Stimulated activated naive CD8-positive, alpha-beta T cell treated with anti-CD3 and anti-CD28 coated beads, Interleukin-15, Interleukin-2, amounts not matched to agents 100 ng/mL and 50 ng/mL, for 24 hours (primary cell): ENCODE measurements around the gene SH2D7.

ENCODE experiments used
- H3K27ac Mint-ChIP-seq: one replicate; pipeline ENCODE4 v1.8.0; 2021; ENCODE audit warnings: mild to moderate bottlenecking, mixed read lengths
- H3K27me3 Mint-ChIP-seq: one replicate; pipeline ENCODE4 v1.8.0; 2021; ENCODE audit warnings: mixed read lengths
- H3K36me3 Mint-ChIP-seq: one replicate; pipeline ENCODE4 v1.8.0; 2021; ENCODE audit warnings: low read depth, mixed read lengths
- H3K4me1 Mint-ChIP-seq: one replicate; pipeline ENCODE4 v1.8.0; 2021; ENCODE audit warnings: low read depth, mixed read lengths
- H3K4me3 Mint-ChIP-seq: one replicate; pipeline ENCODE4 v1.8.0; 2021; ENCODE audit warnings: mild to moderate bottlenecking, mixed read lengths
- H3K9me3 Mint-ChIP-seq: one replicate; pipeline ENCODE4 v1.8.0; 2021; ENCODE audit warnings: mixed read lengths

Gene SH2D7

GRCh38 chr15:78092261-78093041 is at the start of gene SH2D7:
SH2D7 (plus strand) TSS chr15:78092561; CDS start chr15:78092585, 24 bp downstream.
- peaks cover 3% of the 10 kb centered on the region for H3K4me1 Mint-ChIP-seq
- no peaks in the 10 kb centered on the region for H3K9me3 Mint-ChIP-seq
- no peak within 1 kb of the TSS for H3K4me3 Mint-ChIP-seq
- H3K36me3 Mint-ChIP-seq = no peaks in the 10 kb centered on the region
- H3K27ac Mint-ChIP-seq = no peak within 1 kb of the TSS
- no peaks in the 10 kb centered on the region for H3K27me3 Mint-ChIP-seq

GRCh38 chr15:78044407-78045155 is 47.8 kb upstream of the SH2D7 start:
- H3K27ac Mint-ChIP-seq = peak overlapping the region; percentile 97
- peaks cover 36% of the 10 kb centered on the region for H3K36me3 Mint-ChIP-seq
- no peaks in the 10 kb centered on the region for H3K27me3 Mint-ChIP-seq
- H3K4me3 Mint-ChIP-seq = peak overlapping the region; percentile 44
- no peaks in the 10 kb centered on the region for H3K9me3 Mint-ChIP-seq
- H3K4me1 Mint-ChIP-seq = peaks cover 97% of the 10 kb centered on the region

GRCh38 chr15:78045189-78045588 is 47.2 kb upstream of the SH2D7 start:
- Mint-ChIP-seq H3K4me3 (no peak overlapping the region), H3K36me3 (peaks cover 30% of the 10 kb centered on the region), H3K9me3 (no peaks in the 10 kb centered on the region), H3K27ac (peak overlapping the region; percentile 97), H3K27me3 (no peaks in the 10 kb centered on the region), H3K4me1 (peaks cover 97% of the 10 kb centered on the region)

GRCh38 chr15:78046796-78047341 is 45.5 kb upstream of the SH2D7 start:
- H3K36me3 Mint-ChIP-seq = peaks cover 34% of the 10 kb centered on the region
- peaks cover 100% of the 10 kb centered on the region for H3K4me1 Mint-ChIP-seq
- no peaks in the 10 kb centered on the region for H3K9me3 Mint-ChIP-seq
- peak overlapping the region; percentile 93 for H3K27ac Mint-ChIP-seq
- H3K27me3 Mint-ChIP-seq = no peaks in the 10 kb centered on the region
- peak overlapping the region; percentile 42 for H3K4me3 Mint-ChIP-seq

GRCh38 chr15:78047761-78048627 is 44.4 kb upstream of the SH2D7 start:
- Mint-ChIP-seq H3K27me3 (no peaks in the 10 kb centered on the region), H3K27ac (peak overlapping the region; percentile 93), H3K4me1 (peaks cover 100% of the 10 kb centered on the region), H3K4me3 (peak overlapping the region; percentile 48), H3K9me3 (no peaks in the 10 kb centered on the region), H3K36me3 (peaks cover 36% of the 10 kb centered on the region)

GRCh38 chr15:78048628-78048920 is 43.8 kb upstream of the SH2D7 start:
- peak overlapping the region; percentile 64 for H3K27ac Mint-ChIP-seq
- peaks cover 100% of the 10 kb centered on the region for H3K4me1 Mint-ChIP-seq
- H3K36me3 Mint-ChIP-seq = peaks cover 37% of the 10 kb centered on the region
- H3K4me3 Mint-ChIP-seq = no peak overlapping the region
- no peaks in the 10 kb centered on the region for H3K27me3 Mint-ChIP-seq
- no peaks in the 10 kb centered on the region for H3K9me3 Mint-ChIP-seq

GRCh38 chr15:78049691-78050440 is 42.5 kb upstream of the SH2D7 start:
- Mint-ChIP-seq H3K36me3 (peaks cover 27% of the 10 kb centered on the region), H3K4me3 (peak overlapping the region; percentile 39), H3K4me1 (peaks cover 98% of the 10 kb centered on the region), H3K27me3 (no peaks in the 10 kb centered on the region), H3K27ac (peak overlapping the region; percentile 88), H3K9me3 (no peaks in the 10 kb centered on the region)

- Mint-ChIP-seq H3K4me1 (peaks cover 98% of the 10 kb centered on the region), H3K27ac (peak overlapping the region; percentile 88), H3K36me3 (peaks cover 27% of the 10 kb centered on the region), H3K9me3 (no peaks in the 10 kb centered on the region), H3K27me3 (no peaks in the 10 kb centered on the region), H3K4me3 (peak overlapping the region; percentile 39)
Measured at GRCh38 chr15:78050441-78050809, 41.9 kb upstream of the SH2D7 start.

- Mint-ChIP-seq H3K4me1 (peaks cover 98% of the 10 kb centered on the region), H3K4me3 (peak overlapping the region; percentile 39), H3K36me3 (peaks cover 27% of the 10 kb centered on the region), H3K27ac (peak overlapping the region; percentile 88), H3K27me3 (no peaks in the 10 kb centered on the region), H3K9me3 (no peaks in the 10 kb centered on the region)
Measured at GRCh38 chr15:78050826-78051225, 41.5 kb upstream of the SH2D7 start.

- H3K36me3 Mint-ChIP-seq = peaks cover 27% of the 10 kb centered on the region
- no peaks in the 10 kb centered on the region for H3K9me3 Mint-ChIP-seq
- H3K27me3 Mint-ChIP-seq = no peaks in the 10 kb centered on the region
- H3K27ac Mint-ChIP-seq = peak overlapping the region; percentile 88
- peak overlapping the region; percentile 9 for H3K4me3 Mint-ChIP-seq
- H3K4me1 Mint-ChIP-seq = peaks cover 98% of the 10 kb centered on the region
Measured at GRCh38 chr15:78051596-78051995, 40.8 kb upstream of the SH2D7 start.

- Mint-ChIP-seq H3K36me3 (peaks cover 23% of the 10 kb centered on the region), H3K27ac (peak overlapping the region; percentile 88), H3K4me3 (no peak overlapping the region)
Measured at GRCh38 chr15:78052001-78052401, 40.4 kb upstream of the SH2D7 start.

GRCh38 chr15:78052545-78052944 is 39.8 kb upstream of the SH2D7 start:
- H3K4me1 Mint-ChIP-seq = peaks cover 98% of the 10 kb centered on the region
- H3K4me3 Mint-ChIP-seq = no peak overlapping the region
- peak overlapping the region; percentile 88 for H3K27ac Mint-ChIP-seq

More at GRCh38 chr15:78052001-78052401, 40.4 kb upstream of the SH2D7 start:
- Mint-ChIP-seq H3K4me1 (peaks cover 98% of the 10 kb centered on the region), H3K9me3 (no peaks in the 10 kb centered on the region), H3K27me3 (no peaks in the 10 kb centered on the region)

GRCh38 chr15:78054518-78054917 is 37.8 kb upstream of the SH2D7 start:
- Mint-ChIP-seq H3K27me3 (no peaks in the 10 kb centered on the region), H3K4me3 (no peak overlapping the region), H3K27ac (no peak overlapping the region), H3K36me3 (peaks cover 22% of the 10 kb centered on the region), H3K4me1 (peaks cover 98% of the 10 kb centered on the region), H3K9me3 (no peaks in the 10 kb centered on the region)

More at GRCh38 chr15:78052545-78052944, 39.8 kb upstream of the SH2D7 start:
- Mint-ChIP-seq H3K9me3 (no peaks in the 10 kb centered on the region), H3K27me3 (no peaks in the 10 kb centered on the region), H3K36me3 (peaks cover 22% of the 10 kb centered on the region)

GRCh38 chr15:78054966-78055365 is 37.4 kb upstream of the SH2D7 start:
- no peak overlapping the region for H3K4me3 Mint-ChIP-seq
- peaks cover 98% of the 10 kb centered on the region for H3K4me1 Mint-ChIP-seq
- peaks cover 22% of the 10 kb centered on the region for H3K36me3 Mint-ChIP-seq
- H3K27ac Mint-ChIP-seq = no peak overlapping the region
- H3K9me3 Mint-ChIP-seq = no peaks in the 10 kb centered on the region
- no peaks in the 10 kb centered on the region for H3K27me3 Mint-ChIP-seq
